ENCODE measurements around the gene IKBKG.
A peak's percentile ranks its signal among the peaks of the same experiment; 100 is the strongest.
"Not testable (repeated sequence)": the region's sequence is repeated elsewhere in the genome, so short reads cannot be mapped to it uniquely, and the experiment has no call there.

The IKBKG gene

GRCh38 chrX:154560326-154560725, 12.9 kb downstream of the IKBKG start:
- DNase-seq = not testable (repeated sequence)

- not testable (repeated sequence) for DNase-seq
Observed at GRCh38 chrX:154562295-154562694, 14.9 kb downstream of the IKBKG start.

GRCh38 chrX:154570361-154570760, 22.9 kb downstream of the IKBKG start:
- not testable (repeated sequence) for DNase-seq

- not testable (repeated sequence) for DNase-seq
Observed at GRCh38 chrX:154573061-154573460, 25.6 kb downstream of the IKBKG start.

GRCh38 chrX:154575076-154575475, 27.7 kb downstream of the IKBKG start:
- DNase-seq = not testable (repeated sequence)

GRCh38 chrX:154582994-154583393, 35.6 kb downstream of the IKBKG start:
- DNase-seq = not testable (repeated sequence)

GRCh38 chrX:154584585-154585183, 37.3 kb downstream of the IKBKG start, which contains the start of gene CTAG1A:
TSS of gene CTAG1A (plus strand) at chrX:154585133. CDS start at chrX:154585207, 74 bp downstream.
- not testable (repeated sequence) for DNase-seq

GRCh38 chrX:154590415-154590814, 43.0 kb downstream of the IKBKG start:
- not testable (repeated sequence) for DNase-seq

- DNase-seq = no peak
Observed at GRCh38 chrX:154592505-154592904, 45.1 kb downstream of the IKBKG start.

- DNase-seq = no peak
Observed at GRCh38 chrX:154593201-154593600, 45.8 kb downstream of the IKBKG start.

GRCh38 chrX:154594491-154594890, 47.1 kb downstream of the IKBKG start:
- DNase-seq = no peak

- no peak for DNase-seq
Observed at GRCh38 chrX:154595559-154596249, 48.3 kb downstream of the IKBKG start.

GRCh38 chrX:154596290-154596929, 49.0 kb downstream of the IKBKG start:
- DNase-seq = peak; percentile 5

- DNase-seq = no peak
Observed at GRCh38 chrX:154597221-154597620, 49.8 kb downstream of the IKBKG start.

GRCh38 chrX:154598656-154599055, 51.2 kb downstream of the IKBKG start:
- DNase-seq = no peak

- DNase-seq = no peak
Observed at GRCh38 chrX:154599531-154599930, 52.1 kb downstream of the IKBKG start.

- no peak for DNase-seq
Observed at GRCh38 chrX:154600759-154601374, 53.4 kb downstream of the IKBKG start.

GRCh38 chrX:154602226-154602625, 54.8 kb downstream of the IKBKG start:
- DNase-seq = no peak

GRCh38 chrX:154602766-154603437, 55.5 kb downstream of the IKBKG start:
- no peak for DNase-seq

GRCh38 chrX:154603438-154604430, 56.3 kb downstream of the IKBKG start:
- DNase-seq = no peak

GRCh38 chrX:154605566-154605965, 58.1 kb downstream of the IKBKG start:
- DNase-seq = no peak

- no peak for DNase-seq
Observed at GRCh38 chrX:154607370-154607769, 60.0 kb downstream of the IKBKG start.
